ENCODE data around the gene PUM1. TPM values are rescaled to one million over a fixed set of nuclear protein-coding genes. Genes with fewer than 3 reads are reported as not detected.
A peak's percentile ranks its signal among the peaks of the same experiment; 100 is the strongest.

Gene PUM1
- polyA plus RNA-seq, 3 donors from 2014 or later: 63.3 to 105 (median 103) TPM

GRCh38 chr1:30928789-30929134 lies 136.8 kb downstream of the PUM1 start:
- H3K27me3 Mint-ChIP-seq (ENCODE audit: low read depth in 3 of 3): peaks cover 0 to 10% (median 3%) of the 10 kb centered on the region in 3 donors
- H3K4me1 Mint-ChIP-seq: peaks cover 15% of the 10 kb centered on the region in 2 donors
- H3K4me3 Mint-ChIP-seq: peak overlapping the region in 3 of 5 donors; percentile 3 to 33 (median 21)
- DNase-seq: no peak
- peak overlapping the region; percentile 40 to 87 (median 78) for H3K27ac Mint-ChIP-seq
- peaks cover 0 to 10% (median 7%) of the 10 kb centered on the region in 3 donors for H3K36me3 Mint-ChIP-seq
- H3K9me3 Mint-ChIP-seq: no peaks in the 10 kb centered on the region

GRCh38 chr1:30928171-30928570 lies 137.3 kb downstream of the PUM1 start:
- no peak overlapping the region for H3K4me3 Mint-ChIP-seq
- no peak for DNase-seq
- peak overlapping the region in 2 of 6 donors; percentile 40 to 70 for H3K27ac Mint-ChIP-seq
- H3K4me1 Mint-ChIP-seq: peaks cover 15% of the 10 kb centered on the region in 2 donors
- H3K27me3 Mint-ChIP-seq (ENCODE audit: low read depth in 3 of 3): peaks cover 0 to 9% (median 6%) of the 10 kb centered on the region in 3 donors
- H3K9me3 Mint-ChIP-seq: no peaks in the 10 kb centered on the region
- peaks cover 0 to 9% (median 7%) of the 10 kb centered on the region in 3 donors for H3K36me3 Mint-ChIP-seq

GRCh38 chr1:30927448-30927847 lies 138.1 kb downstream of the PUM1 start:
- Mint-ChIP-seq H3K36me3 (peaks cover 0 to 4% (median 4%) of the 10 kb centered on the region in 3 donors), H3K27me3 (ENCODE audit: low read depth in 3 of 3) (peaks cover 0 to 6% (median 2%) of the 10 kb centered on the region in 3 donors), H3K4me3 (no peak overlapping the region), H3K27ac (no peak overlapping the region), H3K4me1 (peaks cover 15% of the 10 kb centered on the region in 2 donors), H3K9me3 (no peaks in the 10 kb centered on the region)
- no peak for DNase-seq

GRCh38 chr1:30923597-30923996 lies 141.9 kb downstream of the PUM1 start:
- DNase-seq: no peak
- no peak overlapping the region for H3K27ac Mint-ChIP-seq
- peaks cover 3% of the 10 kb centered on the region in 2 donors for H3K4me1 Mint-ChIP-seq
- H3K27me3 Mint-ChIP-seq (ENCODE audit: low read depth in 3 of 3): peaks cover 0 to 4% (median 0%) of the 10 kb centered on the region in 3 donors
- no peak overlapping the region for H3K4me3 Mint-ChIP-seq
- no peaks in the 10 kb centered on the region for H3K36me3 Mint-ChIP-seq
- no peaks in the 10 kb centered on the region for H3K9me3 Mint-ChIP-seq

GRCh38 chr1:30920827-30921226 lies 144.7 kb downstream of the PUM1 start:
- Mint-ChIP-seq H3K9me3 (no peaks in the 10 kb centered on the region), H3K27me3 (ENCODE audit: low read depth in 3 of 3) (peaks cover 0 to 4% (median 0%) of the 10 kb centered on the region in 3 donors), H3K4me1 (no peaks in the 10 kb centered on the region), H3K36me3 (no peaks in the 10 kb centered on the region), H3K27ac (no peak overlapping the region), H3K4me3 (no peak overlapping the region)
- DNase-seq: no peak

- DNase-seq: no peak
- no peak overlapping the region for H3K4me3 Mint-ChIP-seq
These were observed 146.3 kb downstream of the PUM1 start for GRCh38 chr1:30919025-30919881.

GRCh38 chr1:30916296-30916695 lies 149.2 kb downstream of the PUM1 start:
- Mint-ChIP-seq H3K27me3 (ENCODE audit: low read depth in 3 of 3) (peaks cover 0 to 4% (median 0%) of the 10 kb centered on the region in 3 donors), H3K9me3 (no peaks in the 10 kb centered on the region), H3K4me1 (peaks cover 0 to 2% of the 10 kb centered on the region in 2 donors), H3K36me3 (no peaks in the 10 kb centered on the region), H3K4me3 (no peak overlapping the region), H3K27ac (no peak overlapping the region)
- no peak for DNase-seq

More at GRCh38 chr1:30919025-30919881, 146.3 kb downstream of the PUM1 start:
- Mint-ChIP-seq H3K4me1 (no peaks in the 10 kb centered on the region), H3K27ac (peak overlapping the region in 1 of 6 donors; percentile 27), H3K9me3 (no peaks in the 10 kb centered on the region), H3K36me3 (no peaks in the 10 kb centered on the region), H3K27me3 (ENCODE audit: low read depth in 3 of 3) (peaks cover 0 to 5% (median 0%) of the 10 kb centered on the region in 3 donors)

- H3K4me3 Mint-ChIP-seq: no peak overlapping the region
- peaks cover 0 to 5% (median 5%) of the 10 kb centered on the region in 3 donors for H3K27me3 Mint-ChIP-seq (ENCODE audit: low read depth in 3 of 3)
- DNase-seq: no peak
- H3K4me1 Mint-ChIP-seq: peaks cover 0 to 2% of the 10 kb centered on the region in 2 donors
- no peak overlapping the region for H3K27ac Mint-ChIP-seq
- H3K36me3 Mint-ChIP-seq: no peaks in the 10 kb centered on the region
- no peaks in the 10 kb centered on the region for H3K9me3 Mint-ChIP-seq
These were observed 149.9 kb downstream of the PUM1 start for GRCh38 chr1:30915491-30916230.

GRCh38 chr1:30914931-30915330 lies 150.6 kb downstream of the PUM1 start:
- no peak overlapping the region for H3K4me3 Mint-ChIP-seq
- no peaks in the 10 kb centered on the region for H3K9me3 Mint-ChIP-seq
- H3K27me3 Mint-ChIP-seq (ENCODE audit: low read depth in 3 of 3): peaks cover 2 to 6% (median 6%) of the 10 kb centered on the region in 3 donors
- no peak for DNase-seq
- H3K27ac Mint-ChIP-seq: no peak overlapping the region
- H3K4me1 Mint-ChIP-seq: peaks cover under 1 to 2% of the 10 kb centered on the region in 2 donors
- no peaks in the 10 kb centered on the region for H3K36me3 Mint-ChIP-seq

GRCh38 chr1:30914587-30914922 lies 151.0 kb downstream of the PUM1 start:
- peaks cover 0 to under 1% (median 0%) of the 10 kb centered on the region in 6 donors for H3K9me3 Mint-ChIP-seq
- no peaks in the 10 kb centered on the region for H3K36me3 Mint-ChIP-seq
- H3K4me3 Mint-ChIP-seq: no peak overlapping the region
- peaks cover 2 to 4% of the 10 kb centered on the region in 2 donors for H3K4me1 Mint-ChIP-seq
- no peak overlapping the region for H3K27ac Mint-ChIP-seq
- DNase-seq: no peak
- H3K27me3 Mint-ChIP-seq (ENCODE audit: low read depth in 3 of 3): peaks cover 5 to 10% (median 8%) of the 10 kb centered on the region in 3 donors

- H3K4me1 Mint-ChIP-seq: peaks cover 9 to 10% of the 10 kb centered on the region in 2 donors
- peaks cover 0 to 3% (median 0%) of the 10 kb centered on the region in 6 donors for H3K9me3 Mint-ChIP-seq
- H3K4me3 Mint-ChIP-seq: no peak overlapping the region
- no peak for DNase-seq
- peaks cover 6 to 14% (median 12%) of the 10 kb centered on the region in 3 donors for H3K27me3 Mint-ChIP-seq (ENCODE audit: low read depth in 3 of 3)
- no peaks in the 10 kb centered on the region for H3K36me3 Mint-ChIP-seq
- H3K27ac Mint-ChIP-seq: peak overlapping the region in 1 of 6 donors; percentile 26
These were observed 152.4 kb downstream of the PUM1 start for GRCh38 chr1:30912913-30913652.

- Mint-ChIP-seq H3K36me3 (no peaks in the 10 kb centered on the region), H3K27ac (no peak overlapping the region), H3K9me3 (peaks cover 0 to 3% (median 0%) of the 10 kb centered on the region in 6 donors), H3K4me1 (peaks cover 14 to 16% of the 10 kb centered on the region in 2 donors), H3K4me3 (no peak overlapping the region), H3K27me3 (ENCODE audit: low read depth in 3 of 3) (peaks cover 8 to 20% (median 18%) of the 10 kb centered on the region in 3 donors)
- no peak for DNase-seq
These were observed 153.3 kb downstream of the PUM1 start for GRCh38 chr1:30912224-30912623.

Measured in immature natural killer cell (primary cell).